Activated CD4-positive, alpha-beta T cell treated with anti-CD3 and anti-CD28 coated beads, Interleukin-2, amount 50 U/mL, for 24 hours (primary cell): ENCODE results near the gene PES1.
"Not testable (repeated sequence)": the region's sequence is repeated elsewhere in the genome, so short reads cannot be mapped to it uniquely, and the experiment has no call there.

ENCODE experiments used
- DNase-seq, 2 donors: peaks; one replicate each; pipeline ENCODE4 v3.0.0-alpha.2; 2020; ENCODE audit warnings: low read depth in 1 of 2, low spot score in 1 of 2

The PES1 gene

GRCh38 chr22:30578481-30578880, 13.2 kb downstream of the PES1 start:
- no peak for DNase-seq

- no peak for DNase-seq
Measured at GRCh38 chr22:30575859-30576258, 15.9 kb downstream of the PES1 start.

- no peak for DNase-seq
Measured at GRCh38 chr22:30574997-30575671, 16.6 kb downstream of the PES1 start.

GRCh38 chr22:30574095-30574981, 17.4 kb downstream of the PES1 start, which contains the start of gene GAL3ST1:
Gene GAL3ST1 (minus strand): TSS chr22:30574665. CDS start chr22:30557392, 17,273 bp downstream.
- no peak for DNase-seq

GRCh38 chr22:30573594-30574094, 18.1 kb downstream of the PES1 start:
- no peak for DNase-seq

- DNase-seq: no peak
Measured at GRCh38 chr22:30572840-30573593, 18.7 kb downstream of the PES1 start.

- DNase-seq: no peak
Measured at GRCh38 chr22:30572210-30572609, 19.5 kb downstream of the PES1 start.

GRCh38 chr22:30569674-30570202, 22.0 kb downstream of the PES1 start:
- DNase-seq: no peak

- DNase-seq: no peak
Measured at GRCh38 chr22:30568137-30568805, 23.4 kb downstream of the PES1 start.

GRCh38 chr22:30567277-30567676, 24.4 kb downstream of the PES1 start:
- not testable (repeated sequence) for DNase-seq

GRCh38 chr22:30566125-30566524, 25.6 kb downstream of the PES1 start:
- no peak for DNase-seq

GRCh38 chr22:30565341-30565740, 26.4 kb downstream of the PES1 start:
- no peak for DNase-seq

- no peak for DNase-seq
Measured at GRCh38 chr22:30564761-30565119, 27.0 kb downstream of the PES1 start.

- DNase-seq: no peak
Measured at GRCh38 chr22:30564045-30564760, 27.5 kb downstream of the PES1 start.

GRCh38 chr22:30562366-30562765, 29.3 kb downstream of the PES1 start:
- no peak for DNase-seq

- no peak for DNase-seq
Measured at GRCh38 chr22:30561402-30562189, 30.1 kb downstream of the PES1 start.

GRCh38 chr22:30560643-30561202, 31.0 kb downstream of the PES1 start:
- not testable (repeated sequence) for DNase-seq

GRCh38 chr22:30559889-30560288, 31.8 kb downstream of the PES1 start:
- DNase-seq: no peak

- no peak for DNase-seq
Measured at GRCh38 chr22:30557243-30557642, 34.5 kb downstream of the PES1 start.
